Fibroblast of the conjunctiva (primary cell): ENCODE measurements around the gene ATP2B2.

Source experiments
- DNase-seq: peaks from one replicate; pipeline ENCODE4 v3.0.0-alpha.2; 2010; ENCODE audit warnings: low read depth

The ATP2B2 gene

DNA sequence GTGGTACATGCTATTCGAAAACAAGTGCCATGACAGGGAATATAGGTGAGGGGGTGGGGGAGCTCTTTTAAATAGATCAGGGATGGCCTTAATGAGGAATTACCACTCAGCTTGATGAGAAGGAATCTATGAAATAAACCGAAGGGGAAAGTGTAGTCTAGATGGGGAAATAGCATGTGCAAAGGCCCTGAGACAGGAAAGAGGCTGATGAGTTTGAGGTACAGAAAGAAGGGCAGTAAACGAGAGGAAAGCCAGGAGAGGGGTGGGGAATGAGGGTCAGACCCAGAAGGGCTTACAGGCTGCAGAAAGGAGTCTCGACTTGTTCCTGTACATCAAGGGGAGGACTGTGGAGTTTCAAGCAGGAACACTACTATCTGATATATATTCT, 12.2 kb downstream of the ATP2B2 start:
- DNase-seq, result no peak

DNA sequence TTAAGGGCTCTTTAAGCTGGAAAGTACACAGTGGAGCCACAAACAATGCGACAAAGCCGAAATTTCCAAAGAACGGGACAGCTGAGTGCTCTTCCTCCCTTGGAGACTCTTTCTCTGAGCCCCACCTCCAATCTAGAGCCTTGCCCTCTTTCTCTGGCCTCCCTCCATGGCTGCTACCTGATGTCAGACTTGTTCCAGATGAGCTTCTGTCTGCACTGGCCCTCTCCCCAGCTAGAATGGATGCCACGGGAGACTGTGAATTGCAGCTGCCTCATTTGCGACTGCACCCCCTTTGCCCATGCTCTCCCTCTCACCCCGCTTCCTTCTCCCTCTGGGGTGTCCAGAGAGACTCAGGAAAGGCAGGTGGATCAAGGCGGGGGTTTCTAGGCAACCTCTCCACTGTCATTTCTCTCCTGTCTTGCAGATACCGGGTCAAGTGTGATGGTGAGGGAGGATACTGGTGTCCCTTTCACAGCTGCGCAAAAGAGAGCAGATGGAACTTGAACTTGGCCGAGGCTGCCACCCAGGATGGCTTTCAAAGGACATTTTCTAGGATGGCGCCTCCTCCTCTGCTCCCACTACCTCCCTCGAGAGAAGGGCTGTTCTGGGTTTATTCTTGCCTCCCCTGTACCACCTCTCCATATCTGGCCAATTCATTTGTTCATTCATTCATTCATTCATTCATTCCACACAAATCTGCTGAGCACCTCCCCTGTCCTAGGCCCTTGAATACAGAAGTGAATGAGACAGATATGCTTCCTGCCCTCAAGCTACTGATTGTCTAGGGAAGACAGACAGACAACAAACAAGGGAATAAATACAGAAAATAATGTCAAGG, 12.8 kb downstream of the ATP2B2 start:
- no peak for DNase-seq

DNA sequence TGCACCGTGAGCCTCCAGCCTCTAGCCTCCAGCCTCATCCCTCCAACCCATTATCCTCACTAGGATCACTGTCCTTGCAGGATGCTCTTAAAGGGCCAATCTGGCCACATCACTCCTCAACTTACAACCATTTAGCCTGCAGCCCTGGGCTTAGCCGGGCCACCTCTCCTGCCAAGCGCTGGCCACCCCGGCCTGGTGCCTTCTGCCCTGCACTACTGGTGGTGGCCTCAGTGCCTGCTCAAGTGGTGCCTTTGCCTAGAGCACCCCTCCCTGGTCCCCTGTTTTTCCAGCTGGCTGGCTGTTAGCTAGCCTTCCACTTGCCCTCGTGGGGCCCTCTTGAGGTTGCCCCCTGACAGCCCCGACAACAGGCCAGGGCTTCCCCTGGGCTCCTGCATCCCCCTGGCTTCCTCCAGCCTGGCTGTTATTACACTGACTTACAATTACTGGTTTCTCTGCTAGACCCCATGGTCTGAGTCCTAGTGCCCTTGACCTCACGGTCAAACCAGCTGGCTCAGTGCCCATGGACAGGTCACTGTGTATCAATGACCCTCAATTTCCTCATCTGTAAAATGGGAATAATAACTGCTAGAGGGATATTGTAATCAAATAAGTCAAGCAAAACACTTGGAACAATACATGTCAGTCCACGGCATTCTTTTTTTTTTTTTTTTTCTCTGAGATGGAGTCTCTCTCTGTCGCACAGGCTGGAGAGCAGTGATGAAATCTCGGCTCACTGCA, 15.5 kb downstream of the ATP2B2 start:
- no peak for DNase-seq

DNA sequence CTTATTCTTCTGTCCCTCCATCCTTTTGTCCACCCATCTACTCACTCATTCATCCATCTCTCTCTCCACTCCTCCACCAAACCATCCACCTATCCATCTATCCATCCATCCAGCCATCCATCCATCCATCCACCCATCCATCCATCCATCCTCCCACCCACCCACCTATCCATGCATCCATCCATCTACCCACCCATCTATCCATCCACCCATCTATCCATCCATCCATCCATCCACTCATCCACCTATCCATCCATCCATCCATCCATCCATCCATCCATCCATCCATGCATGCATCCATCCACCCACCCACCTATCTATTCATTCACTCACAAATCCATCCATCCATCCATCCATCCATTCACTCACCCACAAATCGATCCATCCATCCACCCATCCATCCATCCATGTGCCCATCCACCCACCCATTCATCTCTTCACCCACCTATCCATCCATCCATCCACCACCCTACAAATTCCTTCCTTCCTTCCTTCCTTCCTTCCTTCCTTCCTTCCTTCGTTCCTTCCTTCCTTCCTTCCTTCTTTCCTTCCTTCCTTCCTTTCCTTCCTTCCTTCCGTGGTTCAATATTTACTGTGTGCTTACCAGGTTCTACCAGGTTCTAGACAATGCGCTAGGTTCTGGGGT, 17.3 kb downstream of the ATP2B2 start:
- no peak for DNase-seq

DNA sequence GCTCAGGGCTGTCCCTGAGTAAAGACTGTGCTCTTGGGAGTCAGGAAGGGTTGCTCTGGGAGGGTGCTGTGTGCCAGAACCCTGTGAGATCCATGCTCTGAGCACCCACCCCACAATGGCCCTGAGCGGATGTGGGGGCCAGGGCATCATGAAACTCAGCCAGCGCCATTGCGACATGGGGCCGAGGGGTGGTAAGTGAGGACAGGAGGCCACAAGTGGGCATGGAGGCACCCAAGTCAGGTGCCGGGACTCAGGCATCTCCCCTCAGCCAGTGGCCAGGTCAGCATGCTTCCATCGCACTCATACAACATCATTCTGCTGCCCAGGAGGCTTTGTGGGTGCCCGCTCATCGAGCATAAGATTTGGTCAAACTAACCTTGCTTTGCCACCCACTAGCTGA, 19.6 kb downstream of the ATP2B2 start:
- no peak for DNase-seq

DNA sequence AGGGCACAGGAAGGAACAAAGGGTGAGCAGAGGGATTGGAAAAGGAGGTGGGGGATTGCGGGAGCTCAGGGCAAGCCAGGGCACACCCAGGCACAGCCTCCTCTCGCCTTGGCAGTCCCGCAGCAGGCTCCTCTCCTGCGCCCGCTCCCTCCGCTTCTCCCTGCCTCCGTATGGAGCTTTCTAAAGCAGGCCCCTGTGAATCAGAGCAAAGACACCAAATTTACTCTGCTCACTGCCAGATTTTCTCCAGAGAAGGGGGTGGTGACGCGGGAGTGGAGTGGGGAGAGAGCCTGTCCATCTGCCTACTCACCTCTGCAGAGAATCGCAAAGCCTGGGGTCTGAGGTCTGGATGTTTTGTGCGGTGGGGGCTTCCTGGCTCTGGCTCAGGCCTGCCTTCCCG, 20.0 kb downstream of the ATP2B2 start:
- DNase-seq, result no peak

DNA sequence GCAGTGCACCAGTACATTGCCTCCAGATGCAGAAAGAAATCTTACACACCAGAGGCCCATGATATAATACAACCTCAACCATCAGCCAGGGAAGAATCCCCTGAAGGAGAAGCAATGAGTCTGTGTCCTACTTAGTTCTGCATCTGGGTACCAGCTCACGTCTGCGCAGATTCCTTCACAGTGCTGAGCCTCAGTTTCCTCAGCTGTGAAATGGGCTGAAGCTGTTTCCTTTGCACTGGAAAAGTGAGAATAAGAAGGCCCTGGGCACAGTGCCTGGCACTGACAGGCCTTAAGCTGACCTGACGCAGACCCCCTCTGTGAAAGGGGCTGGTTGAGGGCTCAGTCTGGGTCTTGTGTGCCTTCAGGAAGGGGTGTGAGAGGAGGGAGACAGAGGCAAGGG, 20.7 kb downstream of the ATP2B2 start:
- no peak for DNase-seq

DNA sequence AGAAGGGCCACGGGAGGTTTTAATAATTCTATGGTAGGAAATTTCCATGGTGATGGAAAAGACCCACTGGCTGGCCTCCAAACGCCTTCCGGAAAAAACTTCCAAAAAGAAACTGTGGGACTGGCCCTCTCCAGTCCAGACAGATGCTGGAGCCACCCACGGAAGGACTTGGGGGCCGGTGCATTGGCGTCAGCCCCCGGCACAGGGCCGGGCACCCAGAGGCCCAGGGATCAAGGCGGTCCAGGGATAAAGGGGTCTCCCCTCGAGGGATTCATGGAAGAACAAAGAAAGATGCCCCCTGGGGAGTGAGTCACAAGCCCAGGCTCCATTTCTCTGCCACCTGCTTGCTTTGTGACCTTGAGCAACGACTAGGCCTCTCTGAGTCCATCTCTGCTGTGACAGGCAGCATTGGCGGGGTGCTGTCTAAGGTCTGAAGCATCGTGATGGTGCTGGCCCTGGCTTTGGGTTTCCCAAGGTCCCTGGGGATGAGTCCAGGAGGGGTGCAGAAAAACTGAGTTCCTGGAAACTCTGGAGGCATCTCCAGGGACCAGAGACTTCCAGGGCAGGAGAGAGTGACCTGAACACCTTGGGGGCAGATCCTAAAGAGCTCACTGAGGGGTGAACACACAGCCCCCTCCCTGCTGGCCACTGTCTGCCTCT, 21.6 kb downstream of the ATP2B2 start:
- DNase-seq, result no peak

DNA sequence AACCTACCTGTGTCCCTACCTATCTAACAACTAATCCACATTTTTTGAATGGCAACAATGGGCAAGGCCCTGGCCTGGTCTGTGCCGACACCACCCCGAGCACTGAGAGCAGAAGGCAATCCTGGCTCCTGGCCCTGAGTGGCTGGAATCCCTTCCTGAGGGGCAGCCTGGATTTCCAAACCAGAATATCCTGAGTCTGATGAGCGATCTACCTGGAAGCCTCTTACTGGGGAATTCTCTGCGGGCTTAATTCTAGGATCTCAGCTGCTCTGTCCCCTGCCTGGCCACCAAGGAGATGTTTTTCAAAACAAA, 22.1 kb downstream of the ATP2B2 start:
- DNase-seq, result no peak

DNA sequence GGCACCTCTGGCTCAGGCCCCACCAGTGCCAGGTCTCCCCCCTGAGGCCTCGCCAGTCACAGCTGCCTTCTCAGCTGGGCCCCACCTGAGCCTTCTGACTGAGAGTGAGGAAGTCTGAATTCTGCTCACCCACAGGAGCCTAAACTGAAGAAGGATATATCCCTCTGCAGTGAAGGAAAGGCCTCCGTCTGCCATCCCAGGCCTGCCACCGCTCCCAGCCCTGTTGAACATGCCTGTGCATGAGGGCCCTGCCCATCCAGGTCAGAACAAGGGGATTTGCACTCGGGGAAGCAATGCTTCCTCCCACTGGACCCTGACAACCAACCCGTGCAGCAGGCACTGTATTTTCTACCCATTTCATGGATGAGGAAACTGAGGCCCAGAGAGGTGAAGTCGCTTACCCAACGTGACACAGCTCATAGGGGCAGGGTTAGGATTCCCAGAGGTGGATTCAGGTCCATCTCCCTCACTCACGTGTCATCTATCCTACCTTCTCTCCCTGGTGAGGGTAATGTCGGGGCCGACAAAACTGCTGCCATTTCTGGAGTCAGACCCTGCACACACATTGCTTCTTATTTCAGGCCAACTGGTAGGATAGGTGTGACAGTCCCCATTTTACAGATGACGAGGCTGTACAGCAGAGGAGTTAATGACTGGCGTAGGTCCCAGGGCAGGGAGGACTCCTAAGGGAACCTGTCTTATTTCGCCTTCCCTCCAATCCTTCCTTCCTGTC, 22.6 kb downstream of the ATP2B2 start:
- no peak for DNase-seq

DNA sequence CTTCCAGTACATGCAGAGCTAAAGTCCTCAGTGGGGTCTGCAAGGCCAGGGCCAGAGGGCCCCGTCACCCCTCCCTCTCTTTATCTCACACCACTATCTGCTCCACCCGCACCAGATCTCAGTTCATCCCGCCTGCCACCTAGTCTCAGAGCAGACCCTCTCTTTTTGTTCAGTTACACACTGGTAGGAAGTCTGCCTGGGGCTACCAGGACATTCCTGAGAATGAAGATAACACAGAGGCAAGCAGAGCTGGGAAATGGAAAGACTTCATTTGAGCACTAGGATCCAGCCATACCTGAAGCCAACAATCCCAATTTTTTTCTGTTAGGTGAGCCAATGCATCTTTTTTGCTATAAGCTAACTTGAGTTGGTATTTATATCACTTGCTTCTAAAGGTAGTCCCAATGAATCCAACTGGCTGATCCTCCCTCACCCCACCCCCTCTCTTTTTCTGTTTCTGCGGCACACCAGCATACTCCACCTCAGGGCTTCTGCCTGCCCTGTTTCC, 24.5 kb downstream of the ATP2B2 start:
- no peak for DNase-seq

DNA sequence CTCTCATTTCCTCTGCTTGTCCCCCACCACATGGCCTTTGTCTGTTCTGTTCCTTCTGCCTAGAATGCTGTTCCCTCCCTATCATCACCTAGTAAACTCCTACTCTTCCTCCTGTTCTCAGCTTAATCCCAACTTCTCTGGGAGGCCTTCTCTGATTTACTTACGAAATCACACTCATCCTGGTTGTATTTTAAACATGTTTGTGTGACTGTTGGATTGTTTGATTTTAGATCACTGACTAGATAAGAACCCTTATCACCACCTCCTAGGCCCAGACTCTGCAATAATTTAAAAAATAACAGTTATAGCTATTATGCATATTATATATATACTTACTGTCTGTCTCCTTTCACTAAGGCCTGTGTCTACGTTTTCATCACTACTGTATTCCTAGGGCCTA, 26.1 kb downstream of the ATP2B2 start:
- no peak for DNase-seq

DNA sequence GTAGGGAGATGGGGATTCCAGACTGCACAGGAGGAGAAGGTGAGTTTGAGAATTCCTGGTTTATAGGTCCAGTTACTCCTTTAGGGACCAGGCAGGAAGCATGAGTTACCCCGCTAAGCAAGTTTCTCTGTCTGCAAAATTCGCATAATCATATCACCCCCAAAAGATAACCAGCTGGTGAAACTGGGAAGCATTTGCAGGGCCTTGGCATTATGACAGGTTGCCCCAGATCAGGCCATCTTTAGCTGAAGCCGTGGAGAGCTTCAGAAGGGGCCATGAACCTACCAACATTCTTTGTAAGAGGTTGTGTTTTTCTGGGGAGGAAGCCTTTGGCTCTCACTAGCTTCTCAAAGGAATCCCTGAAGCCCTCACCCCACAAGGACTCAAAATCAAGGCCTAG, 29.4 kb downstream of the ATP2B2 start:
- no peak for DNase-seq

DNA sequence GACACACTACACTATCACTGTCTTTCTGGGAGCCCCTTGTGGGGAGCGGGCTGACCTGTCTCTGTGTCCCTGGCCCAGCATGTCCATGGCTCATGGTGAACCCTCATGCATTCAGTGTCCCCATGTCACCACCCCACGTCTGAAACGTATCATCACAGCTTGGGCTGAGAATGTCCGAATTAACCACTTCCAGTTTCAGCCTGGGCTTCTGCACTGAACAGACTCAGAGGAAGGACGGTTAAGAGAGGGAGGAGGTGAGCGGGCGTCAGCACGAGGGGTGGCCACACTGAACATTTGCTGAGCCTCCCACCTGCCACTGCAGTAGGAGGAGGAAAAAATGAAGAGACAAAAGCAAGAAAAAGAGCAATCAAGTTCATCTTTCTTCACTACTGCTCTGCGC, 30.5 kb downstream of the ATP2B2 start:
- DNase-seq, result no peak

DNA sequence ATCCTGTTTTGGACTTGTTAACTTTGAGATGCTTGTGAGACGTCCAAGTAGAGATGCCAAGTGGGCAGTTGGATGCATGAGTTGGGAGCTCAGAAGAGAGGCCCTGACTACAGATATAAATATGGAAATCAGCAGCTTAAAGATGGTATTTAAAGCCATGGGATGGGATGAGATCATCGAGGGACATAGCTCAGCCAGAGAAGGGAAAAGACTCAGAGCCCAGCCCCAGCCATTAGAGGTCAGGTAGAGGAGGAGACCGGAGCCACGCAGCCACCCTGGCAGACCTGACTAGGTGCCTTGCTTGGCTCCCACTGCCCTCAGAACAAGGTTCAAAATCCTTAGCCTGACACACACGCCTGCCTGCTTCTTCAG, 31.1 kb downstream of the ATP2B2 start:
- no peak for DNase-seq

DNA sequence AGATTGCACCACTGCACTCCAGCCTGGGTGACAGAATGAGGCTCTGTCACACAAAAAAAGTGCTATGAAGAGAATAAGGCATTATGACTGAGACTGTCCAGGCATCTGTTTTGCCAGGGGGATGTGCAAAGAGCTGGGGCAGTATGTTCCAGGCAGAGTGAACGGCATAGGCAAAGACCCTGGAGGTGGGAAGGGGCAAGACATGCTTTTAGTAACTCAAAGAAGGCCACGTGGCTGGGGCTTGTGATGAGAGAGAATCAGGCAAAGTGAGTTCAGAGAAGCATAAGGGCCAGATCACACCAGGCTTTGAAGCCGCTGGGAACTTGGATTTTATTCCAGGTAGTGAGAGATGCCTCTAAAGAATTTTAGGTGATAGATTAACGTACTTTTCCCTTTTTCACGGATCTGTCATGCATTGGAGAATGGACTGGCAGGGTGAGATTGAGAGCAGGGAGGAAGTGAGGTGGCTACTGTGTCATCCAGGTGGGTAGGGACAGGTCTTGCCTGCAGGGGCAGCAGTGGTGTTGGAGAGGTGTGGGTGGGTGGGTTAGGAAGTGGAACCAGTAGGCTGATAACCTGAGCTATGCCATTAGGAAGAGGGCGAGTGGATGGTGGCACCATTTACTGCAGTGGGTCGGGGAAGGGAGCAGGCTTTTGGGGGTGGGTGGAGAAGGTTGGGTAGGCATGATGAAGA, 31.7 kb downstream of the ATP2B2 start:
- no peak for DNase-seq

DNA sequence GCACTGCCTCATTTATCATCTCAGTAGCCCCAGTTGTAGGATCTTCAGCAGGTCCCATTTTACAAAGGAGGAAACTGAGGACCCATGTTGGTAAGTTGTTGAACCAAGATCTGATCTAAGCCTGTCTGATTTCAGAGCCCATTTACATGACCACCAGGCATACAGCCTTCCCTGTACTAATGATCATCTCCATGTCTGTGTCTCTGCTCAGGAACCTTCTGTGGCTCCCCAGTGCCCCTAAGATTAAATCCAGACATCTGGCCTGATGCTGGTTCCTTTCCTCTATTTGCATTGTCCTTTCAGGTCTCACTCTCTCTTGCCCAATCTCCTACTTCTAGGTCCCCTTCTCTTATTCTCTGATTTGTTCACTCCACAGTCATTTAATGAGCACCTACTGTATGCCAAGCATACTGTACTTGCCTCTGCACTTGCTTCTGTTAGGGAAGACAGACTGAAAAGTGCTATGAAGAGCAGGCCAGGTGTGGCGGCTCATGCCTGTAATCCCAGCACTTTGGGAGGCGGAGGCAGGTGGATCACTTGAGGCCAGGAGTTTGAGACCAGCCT, 32.4 kb downstream of the ATP2B2 start:
- no peak for DNase-seq

DNA sequence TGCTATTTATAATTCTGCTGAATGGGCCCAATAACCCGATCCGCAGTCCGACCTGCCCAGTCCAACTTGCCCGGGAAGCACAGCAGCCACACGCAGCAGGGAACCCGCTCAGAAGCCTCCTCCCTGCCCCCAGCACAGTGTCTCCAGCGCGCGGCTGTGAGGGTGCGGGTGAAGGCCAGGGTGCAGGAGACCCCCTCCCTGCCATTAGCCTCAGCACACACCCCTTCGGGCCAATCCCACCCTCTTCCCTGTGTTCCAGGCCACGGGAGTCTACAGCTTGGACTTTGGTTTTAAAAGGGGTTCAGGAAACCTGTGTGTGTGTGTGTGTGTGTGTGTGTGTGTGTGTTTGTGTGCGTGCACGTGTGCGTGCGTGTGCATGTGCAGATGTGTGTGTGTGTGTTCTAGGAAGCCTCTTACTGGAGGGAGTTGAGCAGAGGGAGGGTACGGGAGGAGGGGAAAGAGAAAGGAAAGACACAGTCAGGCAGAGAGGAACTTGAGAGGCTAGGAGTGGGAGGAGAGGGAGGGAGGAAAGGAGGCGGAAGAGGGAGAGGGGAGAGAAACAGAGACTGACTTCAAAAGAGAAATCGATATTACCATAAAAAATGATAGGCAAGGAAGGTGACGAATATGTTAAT, 34.2 kb downstream of the ATP2B2 start:
- DNase-seq, result no peak

DNA sequence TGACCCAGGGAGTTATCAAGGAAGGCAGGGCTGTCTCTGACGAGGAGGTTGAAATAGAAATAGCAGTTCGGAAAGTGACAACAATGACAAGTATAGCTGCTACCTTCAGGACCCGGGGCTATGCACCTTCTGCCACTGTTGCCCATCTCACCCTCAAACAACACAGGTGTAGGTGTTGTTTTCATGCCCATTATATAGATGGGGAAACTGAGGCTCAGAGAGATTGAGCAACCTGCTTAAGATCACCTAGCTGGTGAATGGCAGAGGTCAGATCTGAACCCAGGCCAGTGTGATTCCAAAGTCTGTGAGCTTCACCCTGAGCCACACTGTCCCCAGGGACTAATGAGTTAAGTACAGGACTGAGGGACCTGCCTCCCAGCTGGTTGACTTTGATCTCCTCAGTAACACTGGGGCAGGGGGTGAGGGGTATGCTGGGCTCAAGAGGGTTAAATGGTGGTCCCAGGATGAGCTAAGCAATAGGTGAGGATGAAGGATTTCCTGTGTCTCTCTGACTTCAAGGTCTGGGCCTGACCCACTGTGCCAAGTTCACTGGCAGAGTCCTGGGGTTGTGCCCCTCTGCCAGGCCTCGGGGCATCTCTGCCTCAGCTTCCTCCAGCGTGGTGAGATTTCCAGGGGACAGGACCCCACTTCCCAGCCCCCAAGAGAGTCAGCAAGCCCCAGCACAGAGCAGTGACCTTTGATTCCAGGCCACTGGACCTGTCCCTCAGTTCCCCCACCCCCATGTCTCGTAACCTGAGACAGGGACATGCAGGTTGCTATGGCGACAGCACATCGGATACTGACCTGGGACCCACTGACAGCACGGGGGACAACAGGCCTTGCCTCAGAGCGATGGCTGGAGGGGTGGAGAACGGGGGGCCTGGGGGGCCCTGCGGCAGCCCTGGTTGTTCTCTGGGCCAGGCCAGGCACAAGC, 35.0 kb downstream of the ATP2B2 start:
- DNase-seq, result no peak
